Calu3 (cell line): ENCODE results near the gene OOSP3. TPM values are rescaled to one million over a fixed set of nuclear protein-coding genes. Genes with fewer than 3 reads are reported as not detected.

ENCODE experiments used
- BruUV-seq: library from RNA; stranded (reverse); fragments of 400-500 nt; replicated peaks from 2 replicates; lab custom pipeline; 2021; lab: Mats Ljungman, UMichigan
- CTCF ChIA-PET: fragments of 300-600 bp; sonication (Branson Sonifier 250); formaldehyde crosslinking; loops from one replicate; lab custom pipeline; 2022; ENCODE audit warnings: antibody characterized with exemption; lab: Charles Lee
- DNase-seq: peaks from one replicate; pipeline ENCODE4 v3.0.0; 2022
- H3K27ac Mint-ChIP-seq: one replicate; pipeline ENCODE4 v1.8.0; 2022; ENCODE audit warnings: mixed read lengths; ENCODE audit not compliant: unreplicated experiment
- H3K27me3 Mint-ChIP-seq: one replicate; pipeline ENCODE4 v1.8.0; 2022; ENCODE audit warnings: mixed read lengths; ENCODE audit not compliant: unreplicated experiment
- H3K36me3 Mint-ChIP-seq: one replicate; pipeline ENCODE4 v1.8.0; 2022; ENCODE audit warnings: mild to moderate bottlenecking, moderate library complexity, mixed read lengths; ENCODE audit not compliant: insufficient read depth, unreplicated experiment
- H3K4me1 Mint-ChIP-seq: one replicate; pipeline ENCODE4 v1.8.0; 2022; ENCODE audit warnings: mild to moderate bottlenecking, low read depth, mixed read lengths; ENCODE audit not compliant: unreplicated experiment
- H3K4me3 Mint-ChIP-seq: one replicate; pipeline ENCODE4 v1.8.0; 2022; ENCODE audit warnings: mild to moderate bottlenecking, low read depth, moderate library complexity, mixed read lengths; ENCODE audit not compliant: unreplicated experiment
- H3K9me3 Mint-ChIP-seq: one replicate; pipeline ENCODE4 v1.8.0; 2022; ENCODE audit warnings: low read depth, mixed read lengths; ENCODE audit not compliant: unreplicated experiment
- CTCF ChIP-seq: fragments of 200-600 bp; IDR thresholded peaks from one replicate; pipeline ENCODE4 v1.8.0; 2022; ENCODE audit warnings: antibody characterized with exemption; ENCODE audit not compliant: unreplicated experiment
- intact Hi-C: fragments of 100-400 bp; cut with micrococcal nuclease; formaldehyde crosslinking; loops from one replicate; pipeline ENCODE4 v1.10.0; 2022; ENCODE audit not compliant: unreplicated experiment
- total RNA-seq: library from RNA; stranded (reverse); gene quantifications from 2 replicates; pipeline ENCODE4 v1.2.3, GENCODE V29; 2022

OOSP3 gene
- total RNA-seq, 1 experiment from 2014 or later = not detected

DNA sequence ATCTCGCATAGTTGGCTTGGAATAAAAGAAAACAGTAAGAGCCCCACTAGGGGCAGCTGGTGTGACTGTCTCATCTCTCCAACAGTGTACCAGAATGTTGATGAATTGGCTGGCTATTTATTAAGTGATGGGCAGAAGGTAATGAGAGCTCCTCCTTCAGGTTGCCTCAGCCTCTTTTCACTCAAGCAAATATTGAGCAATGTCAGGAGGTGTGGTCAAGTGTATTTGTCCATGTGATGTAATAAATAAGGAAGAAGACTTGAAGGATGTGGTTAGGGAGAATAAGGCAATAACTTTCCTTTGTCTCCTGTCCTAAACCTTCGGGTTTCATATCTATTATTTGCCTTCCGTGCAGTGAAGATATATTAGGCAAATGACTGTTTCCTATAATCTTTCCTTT lies 12.2 kb upstream of the OOSP3 start, which contains the start of gene TCN1:
Gene TCN1, minus strand, starts transcription at position 91 of the 400 bp plus-strand sequence. Its CDS starts 17 bp downstream, at position 74.
- CTCF ChIA-PET = interaction anchor here (0.8 to 1.8 kb wide), 8 partner anchors 9 to 303 kb away, joined by 3 to 11 read pairs (median 3); no protein-coding TSS in a partner anchor
- H3K36me3 Mint-ChIP-seq = peaks cover 14% of the 10 kb centered on the region
- no peak for TF ChIP-seq CTCF
- DNase-seq = peak; percentile 71
- BruUV-seq = no TSS peak
- H3K4me1 Mint-ChIP-seq = peaks cover 18% of the 10 kb centered on the region
- peak within 1 kb of the TSS; percentile 69 for H3K4me3 Mint-ChIP-seq
- intact Hi-C loops = loop anchor here (1.0 to 5.0 kb wide), 3 partner anchors 43 to 260 kb away; partner anchors contain the start of gene OOSP4A
- peak within 1 kb of the TSS; percentile 92 for H3K27ac Mint-ChIP-seq
- peaks cover 10% of the 10 kb centered on the region for H3K9me3 Mint-ChIP-seq
- no peaks in the 10 kb centered on the region for H3K27me3 Mint-ChIP-seq

DNA sequence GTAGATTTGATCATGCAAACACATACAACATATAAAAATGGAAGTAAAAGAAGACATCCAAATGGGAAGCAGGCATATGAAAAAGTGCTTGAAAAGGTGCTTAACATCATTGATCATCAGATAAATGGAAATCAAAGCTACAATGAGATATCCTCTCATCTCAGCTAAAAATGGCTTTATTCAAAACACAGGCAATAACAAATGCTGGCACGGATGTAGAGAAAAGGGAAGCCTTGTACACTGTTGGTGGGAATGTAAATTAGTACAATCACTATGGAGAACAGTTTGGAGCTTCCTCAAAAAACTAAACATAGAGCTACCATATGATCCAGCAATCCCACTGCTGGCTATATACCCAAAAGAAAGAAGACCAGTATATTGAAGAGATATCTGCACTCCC lies 11.7 kb upstream of the OOSP3 start:
- peak overlapping the region; percentile 92 for H3K27ac Mint-ChIP-seq
- H3K4me3 Mint-ChIP-seq = peak overlapping the region; percentile 69
- peaks cover 13% of the 10 kb centered on the region for H3K36me3 Mint-ChIP-seq
- no peaks in the 10 kb centered on the region for H3K27me3 Mint-ChIP-seq
- H3K4me1 Mint-ChIP-seq = peaks cover 18% of the 10 kb centered on the region
- intact Hi-C loops = loop anchor here (1.0 to 5.0 kb wide), 3 partner anchors 44 to 260 kb away; partner anchors contain the start of gene OOSP4A
- CTCF ChIA-PET = interaction anchor here (0.9 to 1.8 kb wide), 5 partner anchors 8 to 52 kb away, joined by 3 to 11 read pairs (median 3); no protein-coding TSS in a partner anchor
- peaks cover 13% of the 10 kb centered on the region for H3K9me3 Mint-ChIP-seq
- TF ChIP-seq CTCF = no peak
- BruUV-seq = no TSS peak
- DNase-seq = no peak

- CTCF ChIA-PET = no interaction called here
- no peak overlapping the region for H3K4me3 Mint-ChIP-seq
- peaks cover 13% of the 10 kb centered on the region for H3K36me3 Mint-ChIP-seq
- intact Hi-C loops = loop anchor here (2.0 to 5.0 kb wide), 2 partner anchors 94 to 259 kb away; partner anchors contain the start of gene OOSP4A
- no peak for DNase-seq
- no peaks in the 10 kb centered on the region for H3K27me3 Mint-ChIP-seq
- peaks cover 18% of the 10 kb centered on the region for H3K4me1 Mint-ChIP-seq
- TF ChIP-seq CTCF = no peak
- no peak overlapping the region for H3K27ac Mint-ChIP-seq
- peaks cover 13% of the 10 kb centered on the region for H3K9me3 Mint-ChIP-seq
- BruUV-seq = no TSS peak
Measured at GRCh38 chr11:59867946-59868345, 10.6 kb upstream of the OOSP3 start.

DNA sequence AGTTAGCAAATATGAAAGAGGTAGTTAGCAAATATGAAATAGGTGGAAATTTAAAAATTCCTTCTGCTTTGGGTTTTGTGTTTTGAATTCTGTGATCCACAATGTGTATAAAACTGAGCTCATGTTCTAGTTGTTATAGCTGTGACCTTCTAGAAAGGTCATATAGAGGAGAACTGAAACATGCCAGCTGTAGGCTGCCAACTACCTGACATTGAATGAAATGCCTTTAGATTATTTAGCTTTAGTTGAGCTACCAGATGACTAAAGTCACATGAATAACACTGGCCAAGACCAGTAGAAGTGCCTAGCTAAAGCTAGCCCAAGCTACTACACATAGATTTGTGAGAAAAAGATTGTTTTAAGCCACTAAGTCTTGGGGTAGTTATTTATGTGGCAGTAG lies 6.5 kb upstream of the OOSP3 start:
- no peak for DNase-seq
- Mint-ChIP-seq H3K27me3 (no peaks in the 10 kb centered on the region), H3K9me3 (peaks cover 11% of the 10 kb centered on the region), H3K36me3 (peaks cover 7% of the 10 kb centered on the region), H3K4me3 (no peak overlapping the region), H3K27ac (no peak overlapping the region), H3K4me1 (peaks cover 29% of the 10 kb centered on the region)
- CTCF ChIA-PET = no interaction called here
- no TSS peak for BruUV-seq
- intact Hi-C loops = no loop called here
- TF ChIP-seq CTCF = no peak
